ENCODE data around the gene GARIN5B.

The GARIN5B gene

GRCh38 chr19:55389386-55390317, 26.6 kb upstream of the GARIN5B start:
- no peak overlapping the region; the same call in 1 of the 2 replicates for H3K4me2 ChIP-seq (ENCODE audit: low read length)
- H3F3A ChIP-seq (ENCODE audit: insufficient read depth, low read length): no peaks in the 10 kb centered on the region
- no peak overlapping the region for H3K27ac ChIP-seq (ENCODE audit: low read depth, low read length, poor library complexity, severe bottlenecking)
- H3K4me3 ChIP-seq (ENCODE audit: low read depth, low read length, poor library complexity, severe bottlenecking): no peak overlapping the region
- peaks cover 36% of the 10 kb centered on the region for H3K4me1 ChIP-seq (ENCODE audit: insufficient read depth, low read length, severe bottlenecking)
- no peaks in the 10 kb centered on the region for H4K20me1 ChIP-seq (ENCODE audit: insufficient read depth, low read length)
- no peaks in the 10 kb centered on the region for H3K9me3 ChIP-seq (ENCODE audit: low read length)
- TF ChIP-seq CTCF (IDR thresholded peaks at IDR 0.05; ENCODE audit: low read length) (no peak), EZH2 (IDR thresholded peaks at IDR 0.05; ENCODE audit: borderline replicate concordance, low read length) (no peak)
- H3K9me2 ChIP-seq (ENCODE audit: low read depth, low read length): no peaks in the 10 kb centered on the region
- no peak overlapping the region for H2AFZ ChIP-seq (ENCODE audit: low read length)
- H3K27me3 ChIP-seq (ENCODE audit: insufficient read depth, low read length): no peaks in the 10 kb centered on the region
- peaks cover 52% of the 10 kb centered on the region for H3K36me3 ChIP-seq (ENCODE audit: insufficient read depth, low read length)
- H3K79me2 ChIP-seq (ENCODE audit: insufficient read depth, low read length): no peaks in the 10 kb centered on the region
- H3K9ac ChIP-seq (ENCODE audit: low read length): no peak overlapping the region

- Histone ChIP-seq H3K36me3 (ENCODE audit: insufficient read depth, low read length) (peaks cover 52% of the 10 kb centered on the region), H3K4me1 (ENCODE audit: insufficient read depth, low read length, severe bottlenecking) (peaks cover 47% of the 10 kb centered on the region), H3K4me2 (ENCODE audit: low read length) (peak overlapping the region; percentile 89), H3K4me3 (ENCODE audit: low read depth, low read length, poor library complexity, severe bottlenecking) (peak overlapping the region; percentile 94), H3K27me3 (ENCODE audit: insufficient read depth, low read length) (no peaks in the 10 kb centered on the region), H2AFZ (ENCODE audit: low read length) (no peak overlapping the region), H3F3A (ENCODE audit: insufficient read depth, low read length) (no peaks in the 10 kb centered on the region), H3K9me2 (ENCODE audit: low read depth, low read length) (no peaks in the 10 kb centered on the region), H3K9me3 (ENCODE audit: low read length) (no peaks in the 10 kb centered on the region), H3K9ac (ENCODE audit: low read length) (peak overlapping the region; percentile 96), H4K20me1 (ENCODE audit: insufficient read depth, low read length) (no peaks in the 10 kb centered on the region), H3K79me2 (ENCODE audit: insufficient read depth, low read length) (no peaks in the 10 kb centered on the region), H3K27ac (ENCODE audit: low read depth, low read length, poor library complexity, severe bottlenecking) (no peak overlapping the region)
- no peak for TF ChIP-seq CTCF (IDR thresholded peaks at IDR 0.05; ENCODE audit: low read length)
- no peak for TF ChIP-seq EZH2 (IDR thresholded peaks at IDR 0.05; ENCODE audit: borderline replicate concordance, low read length)
Observed at GRCh38 chr19:55387736-55388497, 24.9 kb upstream of the GARIN5B start.

- Histone ChIP-seq H3K9me2 (ENCODE audit: low read depth, low read length) (no peaks in the 10 kb centered on the region), H3K36me3 (ENCODE audit: insufficient read depth, low read length) (peaks cover 52% of the 10 kb centered on the region), H3K4me2 (ENCODE audit: low read length) (peak overlapping the region; percentile 89), H3K79me2 (ENCODE audit: insufficient read depth, low read length) (no peaks in the 10 kb centered on the region), H3F3A (ENCODE audit: insufficient read depth, low read length) (no peaks in the 10 kb centered on the region), H3K9me3 (ENCODE audit: low read length) (no peaks in the 10 kb centered on the region), H3K9ac (ENCODE audit: low read length) (peak overlapping the region; percentile 96), H4K20me1 (ENCODE audit: insufficient read depth, low read length) (no peaks in the 10 kb centered on the region), H3K4me1 (ENCODE audit: insufficient read depth, low read length, severe bottlenecking) (peaks cover 47% of the 10 kb centered on the region), H3K27ac (ENCODE audit: low read depth, low read length, poor library complexity, severe bottlenecking) (peak overlapping the region; percentile 46), H2AFZ (ENCODE audit: low read length) (no peak overlapping the region), H3K4me3 (ENCODE audit: low read depth, low read length, poor library complexity, severe bottlenecking) (peak overlapping the region; percentile 94), H3K27me3 (ENCODE audit: insufficient read depth, low read length) (no peaks in the 10 kb centered on the region)
- TF ChIP-seq CTCF (IDR thresholded peaks at IDR 0.05; ENCODE audit: low read length) (no peak), EZH2 (IDR thresholded peaks at IDR 0.05; ENCODE audit: borderline replicate concordance, low read length) (no peak)
Observed at GRCh38 chr19:55386493-55386971, 23.5 kb upstream of the GARIN5B start.
